ENCODE results near the gene DENND4B.

Gene DENND4B

DNA sequence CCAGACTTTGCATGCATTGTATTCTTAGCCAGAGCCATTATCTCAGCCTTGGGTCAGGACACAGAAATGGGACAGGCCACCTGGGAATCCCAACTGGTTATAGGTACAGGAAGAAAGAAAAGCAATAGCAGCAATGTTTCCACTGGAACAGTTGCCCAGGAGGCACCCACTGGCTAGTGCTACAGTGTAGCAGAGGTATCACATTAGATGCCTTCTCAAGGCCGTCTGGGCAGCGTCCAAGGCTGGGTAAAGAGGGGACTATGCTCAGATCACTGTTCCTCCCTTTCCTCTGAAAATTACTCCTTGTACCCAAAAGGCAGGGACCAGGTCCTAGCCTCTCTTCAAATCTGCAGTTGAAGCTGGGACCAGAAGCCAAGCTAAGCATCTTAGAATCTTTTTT is 23.8 kb upstream of the DENND4B start:
- DNase-seq (ENCODE audit: low spot score): no peak

DNA sequence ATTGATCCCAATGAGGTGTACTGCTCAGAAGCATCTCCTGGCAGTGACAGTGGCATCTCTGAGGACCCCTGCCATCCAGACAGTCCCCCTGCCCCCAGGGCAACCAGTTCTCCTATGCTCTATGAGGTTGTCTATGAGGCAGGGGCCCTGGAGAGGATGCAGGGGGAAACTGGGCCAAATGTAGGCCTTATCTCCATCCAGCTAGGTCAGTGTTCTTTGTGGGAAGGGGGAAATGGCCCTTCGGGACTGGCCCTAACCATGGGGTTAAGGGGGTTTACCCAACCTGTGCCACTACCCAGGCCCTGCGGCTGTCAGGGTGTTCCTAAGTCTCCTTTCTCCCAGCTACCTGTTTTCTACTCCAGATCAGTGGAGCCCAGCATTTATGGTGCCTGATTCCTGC is 22.5 kb upstream of the DENND4B start:
- no peak for DNase-seq (ENCODE audit: low spot score)

DNA sequence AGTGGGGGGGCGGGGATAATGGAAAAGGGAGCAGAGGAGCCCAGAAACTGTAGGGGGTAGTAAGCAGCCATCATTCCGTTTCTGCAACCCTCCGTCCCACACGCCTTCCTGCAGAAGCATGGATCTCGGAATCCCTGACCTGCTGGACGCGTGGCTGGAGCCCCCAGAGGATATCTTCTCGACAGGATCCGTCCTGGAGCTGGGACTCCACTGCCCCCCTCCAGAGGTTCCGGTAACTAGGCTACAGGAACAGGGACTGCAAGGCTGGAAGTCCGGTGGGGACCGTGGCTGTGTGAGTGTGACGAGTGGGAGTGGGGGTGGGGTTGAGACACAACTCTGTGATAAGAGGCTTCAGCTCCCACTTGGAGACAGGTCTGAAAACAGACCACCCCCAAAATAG is 21.9 kb upstream of the DENND4B start:
- no peak for DNase-seq (ENCODE audit: low spot score)

DNA sequence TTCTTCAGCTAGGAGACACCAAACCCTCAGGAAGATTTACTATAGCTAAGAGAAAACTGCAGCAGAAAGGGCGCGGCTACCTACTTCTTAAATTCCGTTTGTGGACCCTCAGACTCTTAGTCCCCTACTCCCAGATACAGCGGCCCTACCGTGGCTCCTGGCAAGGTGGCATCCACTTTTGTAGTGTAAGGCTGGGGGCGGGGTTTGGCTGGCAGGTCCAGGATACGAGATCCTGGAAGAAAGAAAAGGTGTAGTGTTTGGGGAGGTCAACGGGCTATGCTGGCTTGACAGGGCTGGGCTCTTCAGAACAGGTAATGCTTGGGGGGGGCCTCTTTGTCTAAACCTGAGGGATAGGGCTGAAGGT is 21.5 kb upstream of the DENND4B start:
- no peak for DNase-seq (ENCODE audit: low spot score)

DNA sequence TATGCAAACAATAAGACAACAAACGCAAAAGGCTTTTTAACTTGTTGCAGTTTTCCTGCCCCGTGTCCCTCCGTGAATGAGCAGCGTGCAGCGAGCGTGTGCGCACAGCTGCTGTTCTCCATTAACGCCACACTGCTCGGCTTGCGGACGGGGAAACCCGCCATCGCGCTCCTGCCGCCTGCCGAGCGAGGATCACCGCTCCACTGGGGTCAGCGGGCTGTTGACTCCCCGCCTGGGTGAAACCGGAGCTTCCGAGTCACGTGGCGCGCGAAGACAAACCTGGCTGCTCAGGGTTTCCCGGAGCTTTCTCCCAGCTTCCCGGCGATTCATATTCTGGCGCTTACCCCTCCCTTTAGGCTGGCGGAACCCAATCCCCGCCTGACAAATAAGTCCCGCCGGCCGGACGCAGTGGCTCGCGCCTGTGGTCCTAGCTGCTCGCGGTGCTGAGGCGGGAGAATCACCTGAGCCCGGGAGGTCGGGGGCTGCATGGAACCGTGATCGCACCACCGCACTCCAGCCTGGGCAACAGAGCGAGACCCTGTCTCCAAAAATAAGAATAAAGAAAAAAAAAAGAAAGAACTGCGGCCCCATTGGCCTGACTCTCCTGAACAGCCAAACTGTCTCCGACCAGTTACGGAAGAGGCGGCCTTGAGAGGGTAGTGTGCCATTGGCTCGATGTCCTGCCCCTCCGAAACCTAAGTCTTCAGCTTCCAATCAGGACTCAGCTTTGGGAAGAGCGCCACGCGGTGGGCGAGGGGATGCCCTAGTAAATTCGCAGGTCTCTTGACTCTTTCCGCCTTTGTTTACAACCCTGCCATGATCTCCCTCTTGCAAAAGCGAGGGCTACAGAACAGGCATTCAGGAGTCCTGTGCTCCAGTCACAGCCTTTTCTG is 20.8 kb upstream of the DENND4B start, which contains the start of gene CREB3L4:
TSS of gene CREB3L4 (plus strand) at position 796 of the 893 bp plus-strand sequence. CDS start 624 bp downstream, outside the sequence.
- peak; percentile 89 for DNase-seq (ENCODE audit: low spot score)

DNA sequence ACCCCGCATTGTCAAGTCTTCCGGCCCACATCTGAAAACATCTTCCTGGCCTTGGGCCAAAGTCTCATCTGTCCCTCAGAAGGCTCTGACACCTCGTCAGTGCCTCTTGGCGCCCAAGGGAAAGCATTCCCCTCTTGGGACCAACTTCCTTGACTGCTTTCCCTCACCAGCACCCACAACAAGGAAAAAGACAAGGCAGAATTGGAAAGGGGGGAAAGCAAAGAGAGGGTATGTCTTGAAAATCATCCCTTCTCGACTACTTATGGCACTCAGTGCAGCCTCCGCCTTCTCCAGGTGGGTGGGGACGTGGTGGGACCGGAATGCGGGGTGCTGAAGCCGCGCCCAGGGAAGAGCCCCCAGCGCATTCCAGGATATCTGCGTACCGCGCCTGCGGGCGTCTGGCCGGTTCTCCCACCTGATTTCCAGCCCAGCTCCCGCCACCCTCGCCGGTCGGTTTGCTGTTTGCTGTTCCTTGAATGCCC is 17.4 kb upstream of the DENND4B start:
- no peak for DNase-seq (ENCODE audit: low spot score)

DNA sequence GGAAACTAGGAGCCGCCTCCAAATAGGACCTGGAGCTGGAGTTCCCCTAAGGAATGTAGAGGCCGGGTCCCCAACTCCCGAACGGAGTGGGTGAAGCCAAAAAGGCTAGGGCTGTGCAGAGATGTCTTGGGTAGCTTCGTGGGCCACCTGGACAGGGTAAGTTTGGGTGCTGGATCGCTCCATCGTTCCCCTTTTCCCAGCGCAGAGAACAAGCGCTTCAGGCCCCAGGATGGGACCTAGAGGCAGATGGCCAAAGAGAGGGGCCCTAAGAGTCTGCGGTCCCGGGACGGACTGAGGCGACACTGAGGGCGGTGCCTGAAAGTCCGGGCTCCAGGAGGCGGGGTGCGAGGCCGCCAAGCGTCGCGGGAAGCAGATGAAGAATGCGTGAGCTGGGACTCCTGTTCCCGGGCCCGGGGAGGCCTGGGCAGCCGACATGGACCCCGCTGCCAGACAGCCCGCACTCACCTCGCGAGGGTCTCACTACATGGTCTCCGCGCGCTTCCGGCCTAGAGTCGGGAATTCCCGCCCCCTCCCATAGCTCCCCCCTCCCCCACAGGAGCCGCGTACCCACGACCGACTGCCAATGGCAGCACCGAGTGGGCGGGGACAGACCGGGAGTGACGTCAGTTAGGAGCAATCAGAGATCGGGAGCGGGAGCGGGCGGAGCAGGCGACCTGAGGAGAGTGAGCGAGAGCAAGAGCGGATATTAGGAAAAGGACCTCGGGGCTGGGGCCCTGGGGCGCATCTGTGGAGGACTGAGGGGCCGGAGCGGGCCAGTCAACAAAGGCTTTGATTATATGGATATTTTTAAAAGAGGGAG is 16.7 kb upstream of the DENND4B start, which contains the start of gene SLC39A1:
TSS of gene SLC39A1 (minus strand) at position 508 of the 820 bp plus-strand sequence. CDS start 822 bp downstream, outside the sequence.
- peak; percentile 91 for DNase-seq (ENCODE audit: low spot score)

DNA sequence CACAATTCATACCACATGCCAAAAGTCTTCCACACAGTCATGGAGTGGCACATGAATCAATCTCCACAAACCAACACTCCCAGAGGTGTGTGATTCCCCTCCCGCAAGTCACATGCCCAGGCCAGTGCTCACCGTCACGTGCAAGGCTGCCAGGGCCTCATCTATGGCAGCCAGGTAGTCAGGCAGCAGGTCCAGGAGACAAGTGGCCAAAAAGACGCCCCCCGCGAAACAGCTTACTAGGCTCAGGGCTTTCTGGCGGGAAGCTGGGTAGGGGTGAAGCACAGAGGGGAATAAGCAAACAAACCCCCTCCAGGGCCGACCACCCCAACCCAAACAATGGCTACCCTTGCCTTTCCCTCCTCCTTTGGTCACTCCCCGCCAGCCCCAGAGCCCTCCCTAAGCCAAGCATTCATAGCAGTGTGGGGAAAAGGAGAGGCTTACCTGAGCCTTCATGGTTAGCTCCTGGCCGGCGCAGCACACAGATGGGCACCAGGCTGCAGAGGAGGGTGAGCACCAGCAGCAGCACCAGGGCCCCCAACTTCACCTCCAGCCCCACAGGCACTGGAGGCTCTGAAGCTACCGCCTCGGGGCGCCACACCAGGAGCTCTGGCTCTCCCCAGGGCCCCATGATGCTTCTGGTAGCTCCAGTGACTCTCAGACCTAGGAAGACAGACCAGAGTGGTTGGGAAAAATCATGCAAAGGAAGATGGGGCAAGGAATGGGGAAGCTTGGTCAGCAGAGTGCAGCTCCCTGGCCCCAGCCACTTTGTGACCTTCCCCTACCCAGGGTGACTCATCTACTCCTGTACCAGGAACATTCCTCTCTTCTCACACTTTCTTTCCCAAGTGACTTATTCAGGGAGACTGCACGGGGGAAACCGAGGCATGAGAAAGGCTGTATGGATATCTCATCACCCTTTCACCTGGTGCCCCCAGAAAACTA is 15.8 kb upstream of the DENND4B start:
- no peak for DNase-seq (ENCODE audit: low spot score)

DNA sequence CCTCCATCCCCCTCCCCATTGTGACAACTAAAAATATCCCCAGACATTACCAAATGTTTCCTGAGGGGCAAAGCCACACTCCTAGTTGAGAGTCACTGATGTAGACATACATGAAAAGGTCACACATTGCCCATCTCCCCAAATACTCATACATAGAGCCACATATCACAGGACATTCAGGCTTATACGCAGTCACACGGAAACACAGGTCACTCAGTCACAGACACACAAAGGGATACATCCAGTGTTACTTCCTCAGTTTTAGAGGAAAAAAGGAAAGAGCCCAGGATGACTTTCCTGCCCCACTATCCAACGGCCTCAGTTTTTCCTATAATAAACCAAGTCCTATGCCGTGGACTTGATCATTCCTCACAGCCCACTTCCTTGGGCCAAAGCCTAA is 14.9 kb upstream of the DENND4B start:
- DNase-seq (ENCODE audit: low spot score): no peak

DNA sequence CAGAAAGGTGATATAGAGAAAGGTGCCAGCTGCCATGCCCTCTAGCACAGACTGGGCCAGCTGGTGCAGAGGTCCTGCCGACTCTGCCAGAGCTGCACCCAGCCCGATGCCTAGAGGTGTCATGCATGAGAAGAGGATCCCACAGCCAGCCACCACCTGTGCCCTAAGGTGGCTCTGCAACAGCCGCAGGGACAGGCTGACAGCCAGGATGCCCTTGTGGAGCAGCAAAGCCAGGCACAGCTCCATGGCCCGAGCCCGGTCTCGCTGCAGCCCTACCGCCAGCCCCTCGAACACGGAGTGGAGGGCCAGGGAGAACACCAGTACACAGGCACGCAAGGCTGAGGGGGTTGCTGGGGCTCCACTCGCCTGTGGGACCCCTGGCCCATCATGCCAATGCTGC is 13.7 kb upstream of the DENND4B start:
- DNase-seq (ENCODE audit: low spot score): no peak

DNA sequence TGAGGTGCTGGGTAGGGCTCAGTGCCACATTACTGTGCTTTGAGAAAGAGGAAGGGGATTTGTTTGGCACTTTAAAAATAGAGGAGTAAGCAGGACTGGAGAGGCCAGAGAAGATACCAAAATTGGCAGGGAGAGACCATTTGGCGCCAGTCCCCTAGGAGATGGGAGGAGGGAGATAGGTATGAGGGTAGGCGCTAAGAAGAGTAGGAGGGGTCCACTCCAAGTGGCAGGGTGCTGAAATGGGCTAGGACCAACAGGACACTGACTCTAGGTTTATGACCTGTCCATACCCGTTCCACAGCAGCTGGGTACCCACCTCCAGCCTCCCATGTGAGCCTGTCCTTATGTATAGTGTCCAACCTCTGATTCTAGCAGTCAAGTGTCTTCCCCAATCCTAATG is 12.9 kb upstream of the DENND4B start:
- DNase-seq (ENCODE audit: low spot score): no peak

DNA sequence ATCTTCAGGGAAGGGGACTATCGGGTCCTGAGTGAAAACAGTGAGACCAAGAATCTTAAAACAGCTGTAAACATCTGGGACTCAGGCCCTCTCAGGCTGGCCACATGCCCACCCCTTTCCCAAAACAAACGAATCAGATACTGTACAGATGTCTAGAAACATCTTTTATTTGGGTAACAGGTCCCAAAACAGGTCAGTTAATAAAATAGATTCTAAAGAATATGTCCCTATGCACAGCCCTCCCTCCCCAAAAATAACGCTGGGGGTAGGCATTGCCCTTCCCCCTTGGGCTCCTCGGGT is 12.4 kb upstream of the DENND4B start:
- no peak for DNase-seq (ENCODE audit: low spot score)

DNA sequence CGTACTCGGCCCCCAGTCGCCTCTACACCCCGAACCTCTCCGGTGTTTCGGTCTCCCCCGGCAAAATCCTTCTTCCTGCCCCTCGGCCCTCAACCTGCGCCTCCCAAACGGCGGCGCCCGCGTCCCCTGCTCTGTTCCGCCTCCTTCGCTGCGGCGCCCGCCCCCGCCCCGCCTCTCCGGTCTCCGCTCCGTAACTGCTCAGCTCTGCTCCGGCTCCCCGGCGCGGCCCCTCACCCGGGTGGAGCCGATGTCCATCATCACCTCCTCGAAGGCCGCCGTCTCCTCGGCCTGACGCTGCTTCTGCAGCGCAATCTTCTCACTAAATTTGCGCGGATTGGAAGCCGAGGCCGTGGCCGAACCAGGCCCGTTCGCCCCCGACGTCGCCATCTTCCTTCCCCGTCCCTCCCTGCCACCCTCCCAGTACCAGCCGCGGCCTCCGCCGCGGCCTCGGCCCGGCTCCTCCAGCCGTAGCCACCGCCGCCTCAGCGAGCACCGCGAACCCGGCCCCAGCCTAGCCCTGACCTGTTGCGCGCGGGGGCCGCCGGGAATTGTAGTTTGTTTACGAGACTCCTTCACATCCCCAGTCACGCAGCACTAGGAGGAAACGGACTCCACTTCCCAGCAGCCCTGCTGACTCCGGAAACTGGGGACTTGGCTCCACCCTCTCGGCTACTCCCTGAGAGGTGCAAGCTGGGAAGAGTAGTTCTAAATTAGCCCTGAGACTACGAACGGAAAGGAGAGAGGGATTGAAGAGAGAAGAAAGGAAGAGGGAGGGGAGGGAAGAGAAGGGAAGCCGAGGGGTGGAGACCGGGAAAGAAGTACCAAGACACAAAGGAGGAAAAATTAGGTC is 11.8 kb upstream of the DENND4B start, which contains the start of gene CRTC2:
TSS of gene CRTC2 (minus strand) at position 502 of the 850 bp plus-strand sequence. CDS start at position 387, 115 bp downstream.
- DNase-seq (ENCODE audit: low spot score): peak; percentile 97

DNA sequence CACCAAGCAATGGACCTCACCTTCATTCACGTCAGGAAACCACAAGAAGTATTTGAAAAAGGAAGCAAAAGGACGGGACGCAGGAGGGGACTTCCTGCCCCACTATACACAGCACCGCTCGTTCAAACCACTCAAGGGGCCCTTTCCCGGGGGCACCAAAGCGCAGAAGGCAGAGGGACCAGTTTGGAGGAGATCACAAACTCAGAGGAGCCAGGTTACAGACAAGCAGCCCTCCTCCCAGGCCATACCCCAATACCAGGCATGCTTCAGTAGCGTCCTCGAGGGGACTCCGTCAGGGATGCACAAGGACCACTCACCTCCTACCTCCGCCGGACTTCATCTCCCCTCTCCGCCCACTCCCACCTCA is 11.2 kb upstream of the DENND4B start:
- DNase-seq (ENCODE audit: low spot score): peak; percentile 45

DNA sequence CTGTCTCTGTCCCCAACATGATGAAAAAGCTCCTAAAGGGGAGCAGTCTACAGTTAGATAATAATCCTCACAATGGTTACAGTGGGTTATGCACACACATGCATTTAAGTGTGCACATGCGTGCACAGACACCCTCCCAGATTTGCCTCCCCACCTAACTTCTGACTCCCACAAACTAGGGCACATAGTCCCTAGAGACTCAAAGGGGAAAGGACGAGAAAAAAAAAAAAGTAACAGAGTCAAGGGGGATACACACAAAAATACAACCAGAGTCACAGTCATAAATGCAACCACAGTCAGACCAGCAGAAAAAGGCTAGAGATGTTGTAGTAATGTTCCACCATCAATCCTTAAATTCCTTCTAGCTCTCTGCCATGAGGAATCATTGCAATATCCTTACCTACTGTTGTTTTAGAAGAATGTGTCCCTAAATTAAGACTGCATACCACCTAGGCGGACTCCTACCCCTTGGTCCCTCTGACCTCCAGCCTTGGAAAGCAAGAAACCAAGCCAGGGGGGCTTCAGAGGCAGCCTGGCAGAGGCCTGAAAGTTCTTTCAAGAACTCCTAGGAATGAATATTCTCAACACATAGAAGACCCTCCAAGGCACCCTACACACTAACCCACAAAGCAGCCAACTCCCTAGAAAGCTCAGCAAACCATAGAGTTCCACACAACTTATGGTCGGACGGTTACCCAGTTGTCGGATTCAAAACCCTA is 10.6 kb upstream of the DENND4B start:
- DNase-seq (ENCODE audit: low spot score): no peak

DNA sequence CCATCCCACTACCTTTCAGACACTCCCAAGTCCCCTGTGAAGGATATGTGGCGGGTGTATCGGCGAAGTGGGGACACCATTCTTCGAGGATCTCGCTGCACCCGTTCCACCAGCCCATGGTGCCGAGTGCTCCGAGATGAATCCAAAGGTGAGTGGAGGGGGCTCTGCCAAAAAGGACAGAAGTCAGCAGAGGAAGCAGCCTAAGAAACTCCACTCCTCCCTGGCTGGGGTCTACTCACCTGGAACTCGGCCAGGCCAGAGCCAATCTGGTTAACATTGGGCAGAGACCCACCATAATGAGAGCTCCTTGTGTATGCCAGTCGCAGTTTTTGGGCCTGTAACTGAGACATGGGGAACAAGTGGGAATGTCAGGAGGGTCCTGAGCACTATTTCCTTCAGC is 8.3 kb upstream of the DENND4B start:
- DNase-seq (ENCODE audit: low spot score): no peak

DNA sequence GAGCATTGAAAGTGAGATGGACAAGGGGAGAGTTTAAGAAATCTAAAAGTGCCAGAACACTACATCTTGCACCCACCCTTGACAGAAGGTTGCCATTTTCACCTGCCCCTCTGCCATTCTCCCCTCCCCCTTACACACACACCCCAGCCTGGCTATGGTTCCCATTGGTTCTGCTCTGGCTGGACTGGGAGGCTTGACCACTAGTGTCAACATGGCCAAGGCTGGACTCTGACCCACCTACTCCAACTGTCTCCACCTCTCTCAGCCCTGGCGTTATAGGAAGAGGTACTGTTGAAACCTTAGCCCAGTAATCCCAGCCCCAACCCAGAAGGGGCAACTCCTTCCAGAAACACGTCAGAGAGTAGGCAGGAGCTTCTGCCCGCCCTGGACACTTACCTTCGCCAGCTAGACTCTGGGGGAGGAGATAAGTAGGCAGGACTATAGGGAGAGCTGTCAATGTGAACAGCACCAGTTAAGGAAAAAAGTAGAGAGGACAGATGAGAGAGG is 7.4 kb upstream of the DENND4B start:
- no peak for DNase-seq (ENCODE audit: low spot score)

DNA sequence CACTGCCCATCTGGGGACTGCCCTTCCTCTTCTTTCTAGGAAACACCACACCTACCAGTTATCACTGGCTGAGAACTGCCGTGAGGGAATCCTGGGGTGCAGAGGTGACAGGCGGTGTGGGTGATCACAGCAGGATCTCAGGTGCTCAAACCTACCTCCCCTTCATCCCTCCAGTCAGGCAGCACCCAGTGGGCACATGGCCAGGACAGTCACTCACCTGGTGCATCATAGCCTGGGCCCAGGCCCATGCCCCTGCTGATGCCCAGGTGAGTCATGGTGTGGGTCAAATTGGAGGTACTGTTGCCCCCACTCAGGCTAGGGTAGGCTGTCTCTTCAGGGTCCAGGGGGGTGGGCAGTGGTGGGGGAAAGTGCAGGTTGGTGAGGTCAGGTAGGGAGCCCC is 5.3 kb upstream of the DENND4B start:
- no peak for DNase-seq (ENCODE audit: low spot score)

DNA sequence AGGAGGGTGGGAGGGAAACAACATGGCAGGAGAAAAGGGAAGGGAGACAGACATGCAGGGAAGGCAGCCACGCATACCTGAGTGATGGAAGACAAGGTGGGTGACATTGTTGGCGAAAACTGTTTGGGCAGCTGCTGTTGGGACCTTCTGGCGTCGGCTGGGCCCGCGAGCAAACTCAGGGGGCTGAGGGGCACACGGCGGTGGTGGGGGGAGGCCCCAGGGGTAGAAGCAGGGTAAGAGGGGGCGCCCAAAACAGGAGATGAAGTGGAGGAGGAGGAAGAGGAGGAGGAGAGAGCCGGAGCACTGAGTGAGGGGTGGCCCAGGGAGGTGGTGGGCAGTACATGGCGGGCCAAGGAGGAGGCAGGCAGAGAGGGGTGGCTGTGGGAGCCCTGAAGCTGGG is 4.7 kb upstream of the DENND4B start:
- no peak for DNase-seq (ENCODE audit: low spot score)

Measured in CD4-positive, alpha-beta T cell treated with Interleukin-6 at 100 ng/mL for 8 hours (primary cell).